Measurements from ENCODE around the gene SV2A.
"Not testable (repeated sequence)": the region's sequence is repeated elsewhere in the genome, so short reads cannot be mapped to it uniquely, and the experiment has no call there.

DNA sequence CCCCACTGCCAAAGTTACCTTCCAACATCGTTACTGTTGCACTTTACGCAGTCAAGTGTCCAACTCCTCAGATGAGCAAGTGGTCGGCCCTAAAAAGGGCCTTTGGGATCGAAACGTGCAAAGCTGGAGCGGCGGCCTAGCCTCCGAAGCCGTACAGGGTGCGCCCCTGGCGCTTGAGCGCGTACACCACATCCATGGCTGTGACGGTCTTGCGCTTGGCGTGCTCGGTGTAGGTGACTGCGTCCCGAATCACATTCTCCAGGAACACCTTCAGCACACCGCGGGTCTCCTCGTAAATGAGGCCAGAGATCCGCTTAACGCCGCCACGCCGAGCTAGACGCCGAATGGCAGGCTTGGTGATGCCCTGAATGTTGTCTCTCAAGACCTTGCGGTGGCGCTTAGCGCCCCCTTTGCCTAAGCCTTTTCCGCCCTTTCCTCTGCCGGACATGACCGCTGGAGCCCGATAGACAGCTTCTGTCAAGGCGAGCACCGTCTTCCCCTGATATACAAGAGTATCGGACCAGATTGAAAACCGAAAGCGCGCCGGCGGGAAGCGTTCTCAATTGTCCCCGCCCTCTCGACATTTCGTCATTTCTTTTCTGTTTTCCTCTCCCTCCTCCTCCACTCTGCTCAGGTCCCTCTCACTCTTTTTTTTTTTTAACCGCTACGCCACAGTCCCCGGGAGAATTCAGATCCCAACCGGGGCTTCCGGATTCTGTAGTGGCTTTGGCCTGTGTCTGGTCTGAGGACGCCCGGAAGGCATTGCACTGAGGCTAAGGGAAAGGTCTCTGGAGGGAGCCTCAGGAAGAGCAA is 56.8 kb downstream of the SV2A start:
- TF ChIP-seq POLR2A (IDR thresholded peaks at IDR 0.05; ENCODE audit: low read length); GATA1 (IDR thresholded peaks at IDR 0.05; ENCODE audit: low read depth, low read length): not testable (repeated sequence)

All from erythroblast (primary cell).